ENCODE data around the gene CLPTM1L.
"Not testable (repeated sequence)": the region's sequence is repeated elsewhere in the genome, so short reads cannot be mapped to it uniquely, and the experiment has no call there.

CLPTM1L gene

GRCh38 chr5:1285883-1286291 lies 59.0 kb downstream of the CLPTM1L start:
- no peak for DNase-seq

- no peak for DNase-seq
Measured at GRCh38 chr5:1285141-1285540, 59.8 kb downstream of the CLPTM1L start.

DNA sequence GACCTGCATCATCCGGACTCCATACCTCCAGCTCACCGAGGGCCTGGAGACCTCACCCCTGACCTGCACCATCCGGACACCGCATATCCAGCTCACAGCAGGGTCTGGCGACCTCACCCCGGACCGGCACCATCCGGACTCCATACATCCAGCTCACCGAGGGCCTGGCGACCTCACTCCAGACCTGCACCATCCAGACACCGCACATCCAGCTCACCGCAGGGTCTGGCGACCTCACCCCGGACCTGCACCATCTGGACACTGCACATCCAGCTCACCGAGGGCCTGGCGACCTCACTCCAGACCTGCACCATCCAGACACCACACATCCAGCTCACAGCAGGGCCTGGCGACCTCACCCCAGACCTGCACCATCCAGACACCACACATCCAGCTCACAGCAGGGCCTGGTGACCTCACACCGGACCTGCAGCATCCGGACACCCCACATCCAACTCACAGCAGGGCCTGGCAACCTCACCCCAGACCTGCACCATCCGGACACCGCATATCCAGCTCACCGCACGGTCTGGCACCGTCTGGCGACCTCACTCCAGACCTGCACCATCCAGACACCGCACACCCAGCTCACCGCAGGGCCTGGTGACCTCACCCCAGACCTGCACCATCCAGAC lies 60.4 kb downstream of the CLPTM1L start:
- not testable (repeated sequence) for DNase-seq

DNA sequence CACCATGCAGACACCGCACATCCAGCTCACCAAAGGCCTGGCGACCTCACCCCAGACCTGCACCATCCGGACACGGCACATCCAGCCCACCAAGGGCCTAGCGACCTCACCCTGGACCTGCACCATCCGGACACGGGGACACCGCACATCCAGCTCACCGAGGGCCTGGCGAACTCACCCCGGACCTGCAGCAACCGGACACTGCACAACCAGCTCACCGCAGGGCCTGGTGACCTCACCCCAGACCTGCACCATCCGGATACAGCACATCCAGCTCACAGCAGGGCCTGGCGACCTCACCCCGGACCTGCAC lies 61.2 kb downstream of the CLPTM1L start:
- not testable (repeated sequence) for DNase-seq

DNA sequence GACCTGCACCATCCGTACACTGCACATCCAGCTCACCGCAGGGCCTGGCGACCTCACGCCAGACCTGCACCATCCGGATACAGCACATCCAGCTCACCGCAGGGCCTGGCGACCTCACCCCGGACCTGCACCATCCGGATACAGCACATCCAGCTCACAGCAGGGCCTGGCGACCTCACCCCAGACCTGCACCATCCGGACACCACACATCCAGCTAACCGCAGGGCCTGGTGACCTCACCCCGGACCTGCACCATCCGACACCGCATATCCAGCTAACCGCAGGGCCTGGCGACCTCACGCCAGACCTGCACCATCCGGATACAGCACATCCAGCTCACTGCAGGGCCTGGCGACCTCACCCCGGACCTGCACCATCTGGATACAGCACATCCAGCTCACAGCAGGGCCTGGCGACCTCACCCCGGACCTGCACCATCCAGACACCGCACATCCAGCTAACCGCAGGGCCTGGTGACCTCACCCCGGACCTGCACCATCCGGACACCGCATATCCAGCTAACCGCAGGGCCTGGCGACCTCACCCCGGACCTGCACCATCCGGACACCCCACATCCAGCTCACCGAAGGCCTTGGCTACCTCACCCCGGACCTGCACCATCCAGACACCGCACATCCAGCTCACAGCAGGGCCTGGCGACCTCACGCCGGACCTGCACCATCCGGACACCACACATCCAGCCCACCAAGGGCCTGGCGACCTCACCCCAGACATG lies 61.7 kb downstream of the CLPTM1L start:
- DNase-seq, result not testable (repeated sequence)

- peak; percentile 80 for DNase-seq
Measured at GRCh38 chr5:1282131-1282992, 62.5 kb downstream of the CLPTM1L start.

DNA sequence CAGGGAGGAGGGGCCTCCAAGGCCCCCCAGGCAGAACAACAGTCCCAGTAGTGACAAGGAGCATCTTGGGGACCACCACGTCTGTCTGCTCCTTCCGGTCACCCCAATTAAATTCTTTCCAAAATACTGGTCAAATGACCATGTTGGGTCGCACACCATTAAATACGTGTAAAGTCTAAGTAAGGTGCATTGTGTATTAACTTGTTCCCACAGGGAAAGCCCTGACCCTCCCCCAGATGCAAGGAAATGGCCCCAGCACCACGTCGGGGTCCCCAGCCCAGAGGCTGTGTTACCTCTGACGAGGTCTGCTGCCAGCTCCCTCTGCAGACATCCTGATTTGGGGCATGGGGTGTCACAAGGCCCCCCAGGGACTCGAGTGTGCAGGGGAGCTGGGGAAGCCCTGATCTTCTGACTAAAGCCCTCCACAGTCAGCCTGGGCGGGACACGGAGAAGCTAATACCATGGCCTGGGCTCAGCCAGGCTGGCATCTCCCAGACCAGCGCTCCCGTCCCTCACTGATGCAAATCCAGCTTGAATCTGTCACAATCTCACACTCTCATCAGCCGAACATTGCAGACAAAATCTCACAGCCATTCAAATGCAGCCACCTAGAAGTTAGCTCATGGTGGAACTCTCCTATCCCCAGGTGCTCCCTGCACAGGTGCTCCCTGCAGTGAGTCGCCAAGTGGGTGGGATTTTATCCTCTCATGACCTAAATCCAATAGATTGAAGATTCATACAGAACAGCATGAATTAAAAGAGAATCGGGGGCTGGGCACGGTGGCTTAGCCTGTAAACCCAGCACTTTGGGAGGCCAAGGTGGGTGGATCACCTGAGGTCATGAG lies 63.6 kb downstream of the CLPTM1L start:
- DNase-seq, result no peak

DNA sequence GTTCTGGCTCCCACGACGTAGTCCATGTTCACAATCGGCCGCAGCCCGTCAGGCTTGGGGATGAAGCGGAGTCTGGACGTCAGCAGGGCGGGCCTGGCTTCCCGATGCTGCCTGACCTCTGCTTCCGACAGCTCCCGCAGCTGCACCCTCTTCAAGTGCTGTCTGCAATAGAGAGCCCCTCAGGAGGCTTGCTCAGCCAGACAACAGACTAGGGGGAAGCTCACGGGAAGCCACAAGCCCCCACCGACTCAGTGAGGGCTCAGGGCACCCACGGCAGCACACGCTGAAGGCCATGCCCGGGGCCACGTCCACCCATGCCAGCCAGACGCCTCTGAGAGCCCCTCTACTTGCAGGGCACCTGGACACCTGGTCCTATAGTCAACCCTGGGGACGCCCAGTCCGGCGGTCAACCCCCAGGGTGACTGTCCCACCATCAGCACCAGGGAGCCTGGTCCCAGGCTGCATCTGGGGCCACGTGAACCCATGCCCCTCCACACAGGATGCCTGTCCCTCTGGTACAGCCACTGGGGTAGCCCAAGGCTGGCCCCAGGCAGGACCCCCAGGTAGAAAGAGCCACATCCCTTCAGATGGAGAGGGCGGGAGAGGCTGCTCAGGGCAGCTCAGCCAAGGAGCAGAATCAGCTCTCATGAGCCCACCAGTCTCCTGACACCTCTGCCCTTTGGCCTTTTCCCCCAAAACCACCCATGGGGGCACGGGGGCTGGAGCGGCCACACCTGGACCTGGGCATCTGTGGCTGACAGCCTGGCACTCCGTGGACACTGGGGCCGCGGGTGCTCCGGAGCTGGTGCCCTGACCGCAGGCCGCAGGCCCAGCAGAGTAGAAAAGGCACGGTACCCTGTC lies 64.5 kb downstream of the CLPTM1L start:
- no peak for DNase-seq

- DNase-seq, result no peak
Measured at GRCh38 chr5:1279443-1280151, 65.3 kb downstream of the CLPTM1L start.

- DNase-seq, result no peak
Measured at GRCh38 chr5:1278656-1279442, 66.0 kb downstream of the CLPTM1L start.

GRCh38 chr5:1278216-1278615 lies 66.7 kb downstream of the CLPTM1L start:
- no peak for DNase-seq

- DNase-seq, result no peak
Measured at GRCh38 chr5:1277781-1278180, 67.1 kb downstream of the CLPTM1L start.

DNA sequence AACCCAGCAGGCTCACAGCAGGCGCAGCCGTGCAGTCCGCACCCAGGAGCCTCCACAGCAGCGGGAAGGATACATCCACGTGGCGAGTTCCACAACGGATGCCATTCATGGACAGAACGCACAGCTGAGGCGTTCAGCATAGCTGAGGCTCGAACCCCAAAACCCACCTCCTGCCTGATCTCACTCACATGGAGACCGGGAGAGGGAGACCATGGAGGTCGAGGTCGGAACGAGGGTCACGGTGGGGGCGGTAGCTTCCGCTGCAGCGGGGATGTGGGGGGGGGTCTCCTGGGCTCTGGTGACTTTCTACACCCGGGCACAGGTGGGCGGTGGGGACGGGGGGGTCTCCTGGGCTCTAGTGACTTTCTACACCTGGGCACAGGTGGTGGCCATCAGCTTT lies 67.6 kb downstream of the CLPTM1L start:
- no peak for DNase-seq

DNA sequence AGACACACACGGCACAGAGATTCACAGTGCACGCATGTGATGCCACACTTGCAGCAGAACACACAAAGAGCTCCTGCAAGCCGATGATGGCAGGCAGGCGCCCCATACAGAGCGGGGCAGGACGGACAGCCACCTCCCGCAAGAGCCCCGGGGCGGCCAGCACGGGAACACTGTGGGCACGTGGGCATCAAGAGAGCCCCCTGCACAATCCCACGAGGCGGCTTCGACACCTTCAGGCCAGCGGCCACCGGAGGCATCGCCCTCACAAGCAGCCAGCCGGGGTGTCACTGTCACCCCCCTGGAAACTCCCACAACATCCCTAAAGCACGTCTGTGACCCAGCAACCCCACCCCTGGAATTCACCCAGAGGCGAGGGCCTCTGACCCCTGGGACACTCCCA lies 68.0 kb downstream of the CLPTM1L start:
- DNase-seq, result no peak

GRCh38 chr5:1275397-1276391 lies 69.2 kb downstream of the CLPTM1L start:
- DNase-seq, result not testable (repeated sequence)

GRCh38 chr5:1274471-1274870 lies 70.4 kb downstream of the CLPTM1L start:
- DNase-seq, result no peak

GRCh38 chr5:1273745-1274144 lies 71.2 kb downstream of the CLPTM1L start:
- no peak for DNase-seq

- DNase-seq, result no peak
Measured at GRCh38 chr5:1272201-1272600, 72.7 kb downstream of the CLPTM1L start.
